ENCODE results near the gene TUG1. TPM values are rescaled to one million over a fixed set of nuclear protein-coding genes. Genes with fewer than 3 reads are reported as not detected.

TUG1 gene
- total and polyA plus RNA-seq, 2 donors (not counting 3 experiments of a cell fraction or from before 2014, with no cell fraction given), result 77.1 to 85.9 TPM

DNA sequence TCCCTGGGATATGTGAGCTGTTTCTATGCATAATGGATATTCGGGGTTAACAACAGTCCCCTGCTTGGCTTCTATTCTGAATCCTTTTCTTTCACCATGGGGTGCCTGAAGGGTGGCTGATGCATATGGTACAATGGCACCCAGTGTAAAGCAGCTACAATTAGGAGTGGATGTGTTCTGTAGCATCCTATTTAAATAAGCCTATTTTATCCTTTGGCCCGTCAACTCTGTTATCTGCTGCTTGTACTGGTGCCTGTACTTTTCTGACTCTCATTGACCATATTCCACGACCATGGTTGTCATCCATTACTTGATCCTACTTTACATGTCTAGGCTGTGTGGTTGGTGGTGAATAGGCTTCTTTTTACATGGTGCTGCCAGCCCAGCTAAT lies 1.3 kb downstream of the TUG1 start:
- H3K4me3 ChIP-seq (replicated peaks in 1 of 3; ENCODE audit: insufficient read depth in 1 of 3, low read depth in 1 of 3, low read length in 3 of 3), result peak overlapping the region; percentile 80 to 95 (median 88)
- no peaks in the 10 kb centered on the region for H3K9me3 ChIP-seq (replicated peaks; ENCODE audit: control insufficient read depth, insufficient read depth, low read length)
- BruUV-seq (replicated peaks), result no TSS peak
- peaks cover 21% of the 10 kb centered on the region for H3K4me1 ChIP-seq (ENCODE audit: control insufficient read depth, extremely low read depth, insufficient read depth, low read length)
- ChIA-PET CTCF (interaction anchor here (1.7 to 5.0 kb wide), 5 partner anchors 24 to 178 kb away, joined by 5 to 130 read pairs (median 8); partner anchors contain the start of gene SMTN), POLR2A (interaction anchor here (2.9 to 3.3 kb wide), 2 partner anchors 111 to 114 kb away, joined by 24 to 44 read pairs; partner anchors contain the start of gene SMTN)
- no peaks in the 10 kb centered on the region for H3K27me3 ChIP-seq (ENCODE audit: control insufficient read depth in 2 of 2, insufficient read depth in 2 of 2, low read length in 2 of 2)
- DNase-seq (ENCODE audit: low read depth, low spot score), result no peak
- dilution Hi-C loops (cut with MboI; ENCODE audit: extremely low pct_ligation_motif_present, low sequenced_read_pairs), result no loop called here
- peaks cover 66% of the 10 kb centered on the region for H3K79me2 ChIP-seq (ENCODE audit: control insufficient read depth, insufficient read depth, low read length)
- peaks cover 11 to 24% of the 10 kb centered on the region in 2 experiments for H3K36me3 ChIP-seq (ENCODE audit: control insufficient read depth in 2 of 2, extremely low read depth in 1 of 2, insufficient read depth in 2 of 2, low read length in 2 of 2)
- intact Hi-C loops (cut with micrococcal nuclease), result no loop called here
- no peak overlapping the region for H2AFZ ChIP-seq (ENCODE audit: low read depth, low read length)
- FAIRE-seq, result no peak
- peak overlapping the region; percentile 89 for H3K9ac ChIP-seq (replicated peaks; ENCODE audit: extremely low read depth, insufficient read depth, low read length)
- peaks cover 6% of the 10 kb centered on the region for H4K20me1 ChIP-seq (replicated peaks; ENCODE audit: control insufficient read depth, extremely low read depth, insufficient read depth, low read length)
- peak overlapping the region; percentile 83 for H3K27ac ChIP-seq (ENCODE audit: insufficient read depth, low read depth, low read length)
- peak overlapping the region; percentile 98 for H3K4me2 ChIP-seq (ENCODE audit: insufficient read depth, low read length)
- TF ChIP-seq, protein P1, sequence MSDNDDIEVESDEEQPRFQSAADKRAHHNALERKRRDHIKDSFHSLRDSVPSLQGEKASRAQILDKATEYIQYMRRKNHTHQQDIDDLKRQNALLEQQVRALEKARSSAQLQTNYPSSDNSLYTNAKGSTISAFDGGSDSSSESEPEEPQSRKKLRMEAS (IDR thresholded peaks at IDR 0.05; ENCODE audit: insufficient read depth, insufficient read length), result no peak
- TF ChIP-seq GATA2 (IDR thresholded peaks at IDR 0.05; ENCODE audit: insufficient read depth, insufficient read length, low read depth, low read length), result no peak
- TF ChIP-seq MYC (IDR thresholded peaks at IDR 0.05; ENCODE audit: low read depth, low read length), result no peak
- TF ChIP-seq EZH2 (IDR thresholded peaks at IDR 0.05; ENCODE audit: borderline replicate concordance, low read depth, low read length, severe bottlenecking), result no peak
- TF ChIP-seq POLR2A (IDR thresholded peaks at IDR 0.05; ENCODE audit: low read depth, low read length), result no peak
- TF ChIP-seq FOS (IDR thresholded peaks at IDR 0.05; ENCODE audit: borderline replicate concordance, insufficient read depth, low read length), result no peak
- TF ChIP-seq POLR2AphosphoS5 (IDR thresholded peaks at IDR 0.05; ENCODE audit: insufficient read depth, low read depth, low read length), result no peak
- TF ChIP-seq JUN (IDR thresholded peaks at IDR 0.05; ENCODE audit: borderline replicate concordance, insufficient read depth, insufficient read length, low read depth), result no peak
- TF ChIP-seq, protein P2, sequence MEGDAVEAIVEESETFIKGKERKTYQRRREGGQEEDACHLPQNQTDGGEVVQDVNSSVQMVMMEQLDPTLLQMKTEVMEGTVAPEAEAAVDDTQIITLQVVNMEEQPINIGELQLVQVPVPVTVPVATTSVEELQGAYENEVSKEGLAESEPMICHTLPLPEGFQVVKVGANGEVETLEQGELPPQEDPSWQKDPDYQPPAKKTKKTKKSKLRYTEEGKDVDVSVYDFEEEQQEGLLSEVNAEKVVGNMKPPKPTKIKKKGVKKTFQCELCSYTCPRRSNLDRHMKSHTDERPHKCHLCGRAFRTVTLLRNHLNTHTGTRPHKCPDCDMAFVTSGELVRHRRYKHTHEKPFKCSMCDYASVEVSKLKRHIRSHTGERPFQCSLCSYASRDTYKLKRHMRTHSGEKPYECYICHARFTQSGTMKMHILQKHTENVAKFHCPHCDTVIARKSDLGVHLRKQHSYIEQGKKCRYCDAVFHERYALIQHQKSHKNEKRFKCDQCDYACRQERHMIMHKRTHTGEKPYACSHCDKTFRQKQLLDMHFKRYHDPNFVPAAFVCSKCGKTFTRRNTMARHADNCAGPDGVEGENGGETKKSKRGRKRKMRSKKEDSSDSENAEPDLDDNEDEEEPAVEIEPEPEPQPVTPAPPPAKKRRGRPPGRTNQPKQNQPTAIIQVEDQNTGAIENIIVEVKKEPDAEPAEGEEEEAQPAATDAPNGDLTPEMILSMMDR (IDR thresholded peaks at IDR 0.05; ENCODE audit: extremely low read depth in 1 of 2, insufficient read depth in 1 of 2, low read depth in 1 of 2, low read length in 2 of 2), result no peak
- no peaks in the 10 kb centered on the region for H3K9me1 ChIP-seq (replicated peaks; ENCODE audit: control insufficient read depth, extremely low read depth, insufficient read depth, low read length)
